SK-N-SH treated with all-trans-retinoic acid at 6 μM for 48 hours (cell line): ENCODE data around the gene PAK4.

Experiments
- BACH2 ChIP-seq: fragments of 250-450 bp; sonication (Bioruptor Pico); IDR thresholded peaks from 2 replicates; pipeline ENCODE4 v1.9.0; 2021; ENCODE audit warnings: mild to moderate bottlenecking, borderline replicate concordance
- ISL1 ChIP-seq: fragments of 250-450 bp; sonication (Bioruptor Pico); IDR thresholded peaks from 2 replicates; pipeline ENCODE4 v2.1.2; 2022; ENCODE audit warnings: mild to moderate bottlenecking, moderate library complexity
- RARB ChIP-seq: fragments of 250-450 bp; sonication (Bioruptor Pico); IDR thresholded peaks from 2 replicates; pipeline ENCODE4 v1.8.0; 2021; ENCODE audit warnings: mild to moderate bottlenecking, moderate library complexity
- TOX ChIP-seq: fragments of 250-450 bp; sonication (Bioruptor Pico); IDR thresholded peaks from 2 replicates; pipeline ENCODE4 v1.8.0; 2021; ENCODE audit warnings: mild to moderate bottlenecking, moderate library complexity, borderline replicate concordance
- ZFP3 ChIP-seq: fragments of 250-450 bp; sonication (Bioruptor Pico); IDR thresholded peaks from 2 replicates; pipeline ENCODE4 v1.5.0; 2020; ENCODE audit warnings: mild to moderate bottlenecking, moderate library complexity
- ZFP30 ChIP-seq: fragments of 450-650 bp; formaldehyde crosslinking; IDR thresholded peaks from 2 replicates; pipeline ENCODE4 v1.5.0; 2022; ENCODE audit warnings: mild to moderate bottlenecking, moderate library complexity
- ZNF565 ChIP-seq: fragments of 450-650 bp; formaldehyde crosslinking; conservative IDR thresholded peaks from 2 replicates; pipeline ENCODE4 v1.5.0; 2020; ENCODE audit warnings: low read depth, mild to moderate bottlenecking, moderate library complexity
- ZNF70 ChIP-seq: fragments of 450-650 bp; formaldehyde crosslinking; IDR thresholded peaks from 2 replicates; pipeline ENCODE4 v1.5.0; 2020; ENCODE audit warnings: mild to moderate bottlenecking, moderate library complexity
- ZNF8 ChIP-seq: fragments of 450-650 bp; formaldehyde crosslinking; IDR thresholded peaks from 2 replicates; pipeline ENCODE4 v1.5.0; 2020; ENCODE audit warnings: mild to moderate bottlenecking, moderate library complexity
- TF ChIP-seq, protein P1 (sequence below): fragments of 250-450 bp; sonication (Bioruptor Pico); IDR thresholded peaks from 2 replicates; pipeline ENCODE4 v1.5.1; 2020; ENCODE audit warnings: low read depth, mild to moderate bottlenecking, moderate library complexity
- TF ChIP-seq, protein P2 (sequence below): fragments of 250-450 bp; sonication (Bioruptor Pico); IDR thresholded peaks from 2 replicates; pipeline ENCODE4 v1.5.1; 2021; ENCODE audit warnings: mild to moderate bottlenecking, moderate library complexity
- TF ChIP-seq, protein P3 (sequence below): fragments of 250-450 bp; sonication (Bioruptor Pico); IDR thresholded peaks from 2 replicates; pipeline ENCODE4 v1.8.0; 2021; ENCODE audit warnings: low read depth, mild to moderate bottlenecking, moderate library complexity, borderline replicate concordance
- TF ChIP-seq, protein P4 (sequence below): fragments of 250-450 bp; sonication (Bioruptor Pico); IDR thresholded peaks from 2 replicates; pipeline ENCODE4 v1.8.0; 2020; ENCODE audit warnings: mild to moderate bottlenecking, moderate library complexity, borderline replicate concordance

DNA sequence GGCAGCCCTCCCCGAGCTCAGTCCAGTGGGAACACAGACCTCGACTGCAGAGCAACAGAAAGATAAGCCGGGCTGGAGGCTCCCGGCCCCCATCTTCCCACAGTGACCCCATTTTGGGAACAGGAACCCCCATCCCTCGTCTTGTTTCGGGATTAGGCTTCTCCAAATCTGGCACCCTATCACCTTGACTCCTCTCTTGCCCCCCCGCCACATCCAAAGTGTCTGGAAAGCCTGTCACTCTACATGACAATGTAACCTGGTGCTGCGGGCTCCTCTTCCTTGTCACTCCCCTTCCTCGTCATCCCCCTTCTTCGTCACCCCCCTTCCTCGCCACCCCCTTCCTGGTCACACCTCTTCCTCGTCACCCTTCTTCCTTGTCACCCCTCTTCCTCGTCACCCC lies 10.1 kb downstream of the PAK4 start:
- TF ChIP-seq ZFP30 (CRISPR knock-in tag) = no peak
- TF ChIP-seq, protein P1, sequence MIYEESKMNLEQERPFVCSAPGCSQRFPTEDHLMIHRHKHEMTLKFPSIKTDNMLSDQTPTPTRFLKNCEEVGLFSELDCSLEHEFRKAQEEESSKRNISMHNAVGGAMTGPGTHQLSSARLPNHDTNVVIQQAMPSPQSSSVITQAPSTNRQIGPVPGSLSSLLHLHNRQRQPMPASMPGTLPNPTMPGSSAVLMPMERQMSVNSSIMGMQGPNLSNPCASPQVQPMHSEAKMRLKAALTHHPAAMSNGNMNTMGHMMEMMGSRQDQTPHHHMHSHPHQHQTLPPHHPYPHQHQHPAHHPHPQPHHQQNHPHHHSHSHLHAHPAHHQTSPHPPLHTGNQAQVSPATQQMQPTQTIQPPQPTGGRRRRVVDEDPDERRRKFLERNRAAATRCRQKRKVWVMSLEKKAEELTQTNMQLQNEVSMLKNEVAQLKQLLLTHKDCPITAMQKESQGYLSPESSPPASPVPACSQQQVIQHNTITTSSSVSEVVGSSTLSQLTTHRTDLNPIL (CRISPR knock-in tag) = no peak
- TF ChIP-seq, protein P2, sequence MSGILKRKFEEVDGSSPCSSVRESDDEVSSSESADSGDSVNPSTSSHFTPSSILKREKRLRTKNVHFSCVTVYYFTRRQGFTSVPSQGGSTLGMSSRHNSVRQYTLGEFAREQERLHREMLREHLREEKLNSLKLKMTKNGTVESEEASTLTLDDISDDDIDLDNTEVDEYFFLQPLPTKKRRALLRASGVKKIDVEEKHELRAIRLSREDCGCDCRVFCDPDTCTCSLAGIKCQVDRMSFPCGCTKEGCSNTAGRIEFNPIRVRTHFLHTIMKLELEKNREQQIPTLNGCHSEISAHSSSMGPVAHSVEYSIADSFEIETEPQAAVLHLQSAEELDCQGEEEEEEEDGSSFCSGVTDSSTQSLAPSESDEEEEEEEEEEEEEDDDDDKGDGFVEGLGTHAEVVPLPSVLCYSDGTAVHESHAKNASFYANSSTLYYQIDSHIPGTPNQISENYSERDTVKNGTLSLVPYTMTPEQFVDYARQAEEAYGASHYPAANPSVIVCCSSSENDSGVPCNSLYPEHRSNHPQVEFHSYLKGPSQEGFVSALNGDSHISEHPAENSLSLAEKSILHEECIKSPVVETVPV (CRISPR knock-in tag) = no peak
- TF ChIP-seq ZFP3 = no peak
- TF ChIP-seq, protein P3, sequence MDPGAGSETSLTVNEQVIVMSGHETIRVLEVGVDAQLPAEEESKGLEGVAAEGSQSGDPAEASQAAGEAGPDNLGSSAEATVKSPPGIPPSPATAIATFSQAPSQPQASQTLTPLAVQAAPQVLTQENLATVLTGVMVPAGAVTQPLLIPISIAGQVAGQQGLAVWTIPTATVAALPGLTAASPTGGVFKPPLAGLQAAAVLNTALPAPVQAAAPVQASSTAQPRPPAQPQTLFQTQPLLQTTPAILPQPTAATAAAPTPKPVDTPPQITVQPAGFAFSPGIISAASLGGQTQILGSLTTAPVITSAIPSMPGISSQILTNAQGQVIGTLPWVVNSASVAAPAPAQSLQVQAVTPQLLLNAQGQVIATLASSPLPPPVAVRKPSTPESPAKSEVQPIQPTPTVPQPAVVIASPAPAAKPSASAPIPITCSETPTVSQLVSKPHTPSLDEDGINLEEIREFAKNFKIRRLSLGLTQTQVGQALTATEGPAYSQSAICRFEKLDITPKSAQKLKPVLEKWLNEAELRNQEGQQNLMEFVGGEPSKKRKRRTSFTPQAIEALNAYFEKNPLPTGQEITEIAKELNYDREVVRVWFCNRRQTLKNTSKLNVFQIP (CRISPR knock-in tag) = no peak
- TF ChIP-seq ZNF8 = no peak
- TF ChIP-seq TOX = no peak
- TF ChIP-seq, protein P4, sequence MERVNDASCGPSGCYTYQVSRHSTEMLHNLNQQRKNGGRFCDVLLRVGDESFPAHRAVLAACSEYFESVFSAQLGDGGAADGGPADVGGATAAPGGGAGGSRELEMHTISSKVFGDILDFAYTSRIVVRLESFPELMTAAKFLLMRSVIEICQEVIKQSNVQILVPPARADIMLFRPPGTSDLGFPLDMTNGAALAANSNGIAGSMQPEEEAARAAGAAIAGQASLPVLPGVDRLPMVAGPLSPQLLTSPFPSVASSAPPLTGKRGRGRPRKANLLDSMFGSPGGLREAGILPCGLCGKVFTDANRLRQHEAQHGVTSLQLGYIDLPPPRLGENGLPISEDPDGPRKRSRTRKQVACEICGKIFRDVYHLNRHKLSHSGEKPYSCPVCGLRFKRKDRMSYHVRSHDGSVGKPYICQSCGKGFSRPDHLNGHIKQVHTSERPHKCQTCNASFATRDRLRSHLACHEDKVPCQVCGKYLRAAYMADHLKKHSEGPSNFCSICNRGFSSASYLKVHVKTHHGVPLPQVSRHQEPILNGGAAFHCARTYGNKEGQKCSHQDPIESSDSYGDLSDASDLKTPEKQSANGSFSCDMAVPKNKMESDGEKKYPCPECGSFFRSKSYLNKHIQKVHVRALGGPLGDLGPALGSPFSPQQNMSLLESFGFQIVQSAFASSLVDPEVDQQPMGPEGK = no peak
- TF ChIP-seq ISL1 (CRISPR knock-in tag) = no peak
- no peak for TF ChIP-seq ZNF565 (CRISPR knock-in tag)
- TF ChIP-seq RARB (CRISPR knock-in tag) = no peak
- no peak for TF ChIP-seq BACH2 (CRISPR knock-in tag)
- no peak for TF ChIP-seq ZNF70
